GM19455 (cell line): Measurements from ENCODE around the gene MEGF6.
"Not testable (repeated sequence)": the region's sequence is repeated elsewhere in the genome, so short reads cannot be mapped to it uniquely, and the experiment has no call there.

Source experiments
- ATAC-seq: cut with Tn5 transposase; IDR thresholded peaks from one replicate; pipeline ENCODE4 v1.9.1; 2021; ENCODE audit not compliant: unreplicated experiment

MEGF6 gene

DNA sequence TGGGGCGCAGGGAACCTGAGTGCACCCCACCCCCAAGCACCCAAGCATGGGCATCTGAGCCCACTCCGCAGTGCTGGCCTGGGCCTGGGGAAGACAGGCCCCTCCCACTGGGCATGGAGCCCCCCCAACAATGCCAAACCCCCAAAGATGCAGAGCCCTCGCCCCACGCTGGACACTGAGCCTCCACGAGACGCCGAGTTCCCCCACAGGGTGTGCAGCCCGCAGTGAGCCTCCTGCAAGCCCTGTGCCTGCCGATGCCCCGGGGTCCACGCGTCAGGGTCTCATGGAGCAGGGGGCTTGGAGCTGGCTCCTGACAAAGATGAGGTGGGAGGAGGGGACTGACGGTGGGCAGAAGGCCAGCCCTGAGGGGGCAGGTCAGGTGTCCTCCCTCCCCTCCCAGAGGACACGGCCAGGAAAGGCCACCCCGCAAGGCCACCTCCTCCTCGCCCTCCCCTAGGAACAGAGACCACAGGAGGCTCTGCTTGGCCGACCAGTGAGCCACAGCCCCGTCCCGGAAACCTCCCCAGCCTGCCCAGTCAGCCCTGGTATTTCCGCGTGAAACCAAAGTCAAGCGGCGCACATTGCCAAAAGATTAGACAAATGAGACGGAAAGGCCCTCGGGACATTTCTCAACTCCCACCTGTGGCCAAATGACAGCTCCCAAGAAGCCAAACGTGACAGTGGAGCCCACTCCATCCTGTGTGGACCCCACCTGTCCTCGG, 33.4 kb downstream of the MEGF6 start:
- no peak for ATAC-seq

DNA sequence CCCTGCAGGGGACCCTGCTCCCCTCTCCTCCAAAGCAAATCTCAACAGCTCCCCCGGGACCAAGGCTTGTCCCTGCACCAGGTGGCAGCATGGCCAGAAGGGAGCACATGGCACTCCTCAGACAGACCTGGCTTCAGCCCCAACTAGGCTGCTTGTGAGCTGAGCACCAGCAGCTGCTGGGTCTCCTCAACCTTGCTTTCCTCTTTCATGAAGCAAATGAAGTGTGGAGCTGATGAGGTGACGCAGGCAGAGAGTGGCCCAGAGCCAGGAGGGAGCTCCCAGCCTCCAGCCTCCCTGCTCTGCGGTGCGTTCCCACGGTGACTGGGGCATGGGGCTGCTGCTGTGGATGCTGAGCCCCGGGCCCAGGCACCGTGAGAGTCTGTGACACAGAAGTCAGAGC, 34.0 kb downstream of the MEGF6 start:
- no peak for ATAC-seq

DNA sequence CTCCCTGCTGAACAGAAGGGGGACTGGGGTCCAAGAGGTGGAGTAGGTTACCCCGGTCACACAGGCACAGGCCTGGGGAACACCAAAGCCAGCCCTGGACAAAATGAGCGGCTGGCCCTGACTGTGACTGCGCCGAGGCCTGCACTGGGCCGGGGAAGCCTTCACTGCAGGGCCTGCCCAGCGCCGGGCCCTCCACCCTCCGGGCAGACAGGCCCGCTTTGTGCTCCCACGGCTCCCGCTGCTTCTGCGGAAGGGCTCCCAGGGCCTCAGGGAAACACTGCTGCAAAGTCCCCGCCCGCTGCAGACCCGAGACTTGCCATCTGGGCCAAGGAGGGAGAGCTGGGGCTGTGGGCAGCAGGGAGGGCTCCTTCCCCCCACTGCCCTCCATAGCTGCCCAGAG, 35.3 kb downstream of the MEGF6 start:
- no peak for ATAC-seq

DNA sequence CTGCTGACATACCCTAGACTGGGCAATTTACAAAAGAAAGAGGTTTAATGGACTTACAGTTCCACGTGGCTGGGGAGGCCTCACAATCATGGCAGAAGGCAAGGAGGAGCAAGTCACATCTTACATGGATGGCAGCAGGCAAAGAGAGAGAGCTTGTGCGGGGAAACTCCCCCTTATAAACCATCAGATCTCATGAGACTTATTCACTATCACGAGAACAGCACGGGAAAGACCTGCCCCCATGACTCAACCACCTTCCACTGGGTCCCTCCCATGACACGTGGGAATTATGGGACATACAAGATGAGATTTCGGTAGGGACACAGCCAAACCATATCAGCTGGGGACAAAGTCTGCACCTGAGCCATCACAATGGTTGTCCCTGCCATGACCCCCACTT, 35.8 kb downstream of the MEGF6 start:
- ATAC-seq: not testable (repeated sequence)

DNA sequence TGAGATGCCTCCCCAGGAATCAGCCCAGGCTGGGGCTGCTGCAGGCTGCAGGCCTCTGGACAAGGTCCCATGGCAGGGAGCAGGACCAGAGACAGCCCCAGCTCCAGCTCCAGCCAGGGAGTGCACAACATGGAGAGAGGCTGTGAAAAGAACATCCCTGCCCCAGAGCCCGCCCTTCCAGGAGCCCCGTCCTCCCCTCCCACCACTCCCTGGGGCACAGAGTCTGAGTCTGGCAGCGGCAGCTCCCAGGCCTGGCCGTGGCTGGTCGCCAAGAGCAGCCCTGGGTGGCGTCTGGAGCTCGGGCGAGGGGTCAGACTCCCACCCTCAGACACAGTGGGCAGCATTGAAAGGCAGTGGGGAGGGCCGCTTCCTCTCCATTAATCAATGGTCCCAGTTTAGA, 37.8 kb downstream of the MEGF6 start:
- no peak for ATAC-seq

DNA sequence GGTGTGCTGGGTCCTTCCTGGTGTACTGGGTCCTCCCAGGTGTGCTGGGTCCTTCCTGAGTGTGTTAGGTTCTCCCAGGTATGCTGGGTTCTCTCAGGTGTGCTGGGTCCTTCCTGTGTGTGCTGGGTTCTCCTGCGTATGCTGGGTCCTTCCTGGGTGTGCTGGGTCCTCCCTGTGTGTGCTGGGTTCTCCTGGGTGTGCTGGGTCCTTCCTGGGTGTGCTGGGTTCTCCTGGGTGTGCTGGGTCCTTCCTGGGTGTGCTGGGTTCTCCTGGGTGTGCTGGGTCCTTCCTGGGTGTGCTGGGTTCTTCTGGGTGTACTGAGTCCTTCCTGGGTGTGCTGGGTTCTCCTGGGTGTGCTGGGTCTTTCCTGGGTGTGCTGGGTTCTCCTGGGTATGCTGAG, 38.7 kb downstream of the MEGF6 start:
- not testable (repeated sequence) for ATAC-seq

DNA sequence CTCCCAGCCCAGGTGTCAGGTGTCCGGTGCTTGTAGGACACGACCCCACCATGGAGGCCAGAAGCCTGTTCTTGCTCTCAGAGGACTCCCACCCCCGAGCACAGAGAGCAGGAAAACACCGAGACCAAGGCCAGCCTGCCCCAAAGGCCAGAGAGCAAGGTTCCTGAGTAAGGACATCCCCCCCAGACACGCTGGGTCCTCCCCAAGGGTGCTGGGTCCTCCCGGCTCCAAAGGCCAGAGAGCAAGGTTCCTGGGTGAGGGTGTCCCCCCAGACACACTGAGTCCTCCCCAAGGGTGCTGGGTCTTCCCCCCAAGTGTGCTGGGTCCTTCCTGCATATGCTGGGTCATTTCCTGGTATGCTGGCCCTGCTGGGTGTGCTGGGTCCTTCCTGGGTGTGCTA, 40.0 kb downstream of the MEGF6 start:
- ATAC-seq: no peak

DNA sequence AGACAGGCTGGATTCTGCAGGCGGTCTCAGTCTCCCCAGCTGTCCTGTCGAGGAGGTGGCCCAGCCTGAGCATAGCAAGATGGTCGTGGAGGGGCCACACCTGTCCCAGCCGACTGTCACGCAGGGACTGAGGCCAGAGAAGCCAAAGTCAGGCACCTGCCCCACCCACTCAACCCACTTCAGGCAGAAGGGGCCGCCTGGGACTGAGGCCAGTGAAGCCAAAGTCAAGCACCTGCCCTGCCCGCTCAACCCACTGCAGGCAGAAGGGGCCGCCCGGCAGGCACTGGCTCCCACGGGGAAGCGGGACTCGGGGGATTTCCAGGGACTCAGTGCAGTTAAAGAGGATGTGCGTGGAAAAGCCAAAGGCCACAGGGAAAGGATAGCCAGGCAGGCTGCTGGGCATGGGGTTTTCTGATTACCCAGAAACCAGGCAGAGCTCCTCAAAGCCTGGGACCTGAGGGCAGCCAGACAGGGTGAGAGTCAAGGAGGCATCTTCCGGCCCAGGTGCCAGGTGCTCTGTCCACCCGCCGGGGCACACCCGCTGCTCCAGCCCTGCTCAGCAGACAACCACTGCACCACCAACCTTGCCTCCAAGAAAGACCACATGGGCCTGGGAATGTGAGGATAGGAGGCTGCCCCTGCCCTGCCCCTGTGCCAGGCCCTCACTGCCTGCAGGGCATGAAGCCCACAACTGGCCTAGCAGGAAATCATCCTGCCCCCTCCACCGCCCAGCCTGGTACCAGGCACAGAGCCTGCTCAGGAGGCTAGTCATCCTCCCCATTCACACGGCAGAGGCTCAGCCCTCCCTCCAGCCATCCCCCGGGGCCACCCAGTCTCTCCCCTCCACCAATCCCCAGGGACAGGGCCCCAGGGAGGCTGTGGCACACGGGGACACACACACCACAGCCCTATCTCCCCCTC, 41.0 kb downstream of the MEGF6 start:
- ATAC-seq: no peak

DNA sequence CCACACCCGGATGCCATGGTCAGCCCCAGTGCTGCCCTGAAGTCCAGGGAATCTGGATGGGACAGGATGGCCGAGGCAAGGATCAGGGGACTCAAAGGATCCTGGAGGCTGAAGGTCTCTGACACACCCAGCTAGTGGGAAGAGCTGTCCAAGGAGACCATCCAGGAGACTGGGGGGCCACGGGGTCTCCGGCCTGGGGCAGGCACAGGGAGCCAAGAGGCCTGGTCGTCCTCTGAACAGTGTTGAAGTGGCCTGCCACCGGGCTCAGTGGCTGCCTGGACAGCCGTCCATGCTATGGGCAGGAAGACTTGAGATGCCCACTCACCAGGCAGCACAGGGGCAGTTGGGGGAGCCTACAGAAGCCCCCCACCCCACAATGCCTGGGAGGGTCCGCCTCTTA, 41.9 kb downstream of the MEGF6 start:
- no peak for ATAC-seq

DNA sequence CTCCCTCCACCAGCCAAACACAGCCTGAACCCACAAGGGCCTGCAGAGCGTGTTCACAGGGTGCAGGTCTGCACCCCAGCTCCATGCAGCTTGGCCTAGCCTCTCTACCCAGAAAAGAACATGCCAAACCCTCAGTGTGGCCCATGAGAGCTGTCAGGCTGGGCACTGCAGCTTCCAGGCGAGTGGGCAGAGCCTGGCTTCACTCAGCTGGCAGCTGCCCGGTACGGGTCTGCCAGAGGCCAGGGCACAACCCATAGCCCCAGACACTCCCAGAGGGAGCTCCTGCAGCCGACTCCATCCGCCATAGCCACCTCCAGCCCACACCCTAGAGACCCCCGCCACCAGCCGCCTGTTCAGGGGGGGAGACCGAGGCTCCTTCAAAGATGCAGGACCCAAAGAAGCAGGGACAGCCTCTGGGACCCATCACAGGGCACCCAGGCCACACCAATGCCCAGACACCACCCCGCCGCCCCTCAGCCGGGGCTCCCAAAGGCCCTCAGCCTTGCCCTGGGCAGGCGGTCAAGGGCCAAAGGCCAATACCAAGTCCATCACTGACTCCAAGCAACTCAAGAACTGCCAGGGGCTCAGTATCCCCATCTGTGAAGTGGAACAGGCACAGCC, 42.4 kb downstream of the MEGF6 start:
- ATAC-seq: no peak

DNA sequence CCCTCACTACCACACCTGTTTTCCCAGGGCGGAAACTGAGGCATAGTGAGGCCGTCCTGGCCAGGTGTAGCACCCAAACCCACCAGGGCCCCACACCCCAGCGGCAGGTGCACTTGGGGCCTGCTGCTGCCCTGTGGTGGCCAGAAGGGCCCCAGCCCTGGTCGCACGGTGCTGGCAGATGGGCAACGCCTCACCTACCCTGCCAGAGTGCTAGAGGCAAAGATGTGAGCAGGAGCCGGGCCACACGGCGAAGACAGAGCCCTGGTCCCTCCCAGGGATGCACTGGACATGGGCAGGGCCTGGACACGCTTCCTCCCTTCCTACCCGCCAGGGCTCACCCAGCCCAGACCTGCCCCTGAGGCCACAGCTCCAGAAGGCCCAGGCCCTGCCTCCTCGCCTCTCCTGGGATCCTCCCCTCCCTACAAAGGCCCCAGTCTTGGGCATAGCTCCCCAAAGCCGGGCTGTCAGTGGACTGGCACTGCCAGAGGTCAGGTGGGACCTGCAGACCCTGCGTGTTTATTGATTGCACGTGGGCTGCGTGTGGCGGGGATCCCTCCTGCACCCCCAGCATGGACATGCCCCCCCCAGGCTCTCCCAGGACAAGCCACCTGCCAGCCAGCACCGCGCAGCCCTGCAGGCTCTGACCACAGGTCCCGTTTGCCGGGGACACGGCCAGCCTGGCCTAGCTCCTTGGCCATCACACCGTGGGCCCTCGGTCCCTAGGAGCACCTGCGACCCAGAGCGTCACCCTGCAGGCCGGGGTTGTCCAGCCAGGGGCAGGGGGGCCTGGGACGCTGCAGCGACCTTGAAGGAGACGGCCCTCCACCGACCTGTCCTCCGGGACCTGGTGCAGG, 44.1 kb downstream of the MEGF6 start:
- no peak for ATAC-seq

DNA sequence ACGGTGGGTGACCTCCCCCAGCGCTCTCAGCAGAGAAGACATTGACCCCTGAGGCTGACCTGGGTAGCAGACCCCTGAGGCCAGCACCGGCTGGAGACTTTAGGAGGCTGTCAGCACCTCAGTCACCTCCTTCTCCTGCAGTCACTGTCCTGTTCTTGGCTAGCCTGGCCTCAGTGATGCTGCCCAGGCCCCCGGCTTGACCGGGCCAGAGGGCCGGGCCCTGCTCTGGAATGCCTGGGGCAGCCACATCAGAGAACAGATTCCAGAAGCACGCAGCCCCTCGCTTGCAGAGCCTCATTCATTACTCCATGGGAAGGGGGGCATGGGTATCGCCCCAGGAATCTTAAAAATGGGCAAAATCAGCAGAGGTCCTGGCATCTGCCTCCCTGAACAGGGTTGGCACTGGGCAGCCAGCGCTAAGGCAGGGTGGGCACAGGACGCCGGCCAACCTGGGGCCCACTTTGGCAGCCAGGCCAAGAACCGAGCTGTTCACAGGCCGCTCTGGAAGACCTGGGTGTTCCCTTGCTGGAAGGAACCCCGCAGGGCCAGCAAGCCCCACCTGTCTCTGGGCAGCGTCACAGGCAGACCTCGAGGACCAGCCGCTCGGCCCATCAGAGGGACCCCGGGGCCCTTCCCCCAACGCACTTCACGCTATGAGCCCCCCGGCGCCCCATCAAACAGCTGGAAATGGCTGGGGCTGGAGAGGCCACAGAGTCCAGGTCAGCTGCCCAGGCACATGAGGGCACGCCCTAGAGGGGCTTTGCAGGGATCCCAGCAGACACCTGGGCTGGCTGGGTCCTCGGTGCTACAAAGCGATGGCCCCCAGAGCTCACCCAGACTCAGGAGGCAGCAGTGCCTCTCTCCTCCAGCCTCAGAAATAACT, 45.1 kb downstream of the MEGF6 start:
- ATAC-seq: no peak

DNA sequence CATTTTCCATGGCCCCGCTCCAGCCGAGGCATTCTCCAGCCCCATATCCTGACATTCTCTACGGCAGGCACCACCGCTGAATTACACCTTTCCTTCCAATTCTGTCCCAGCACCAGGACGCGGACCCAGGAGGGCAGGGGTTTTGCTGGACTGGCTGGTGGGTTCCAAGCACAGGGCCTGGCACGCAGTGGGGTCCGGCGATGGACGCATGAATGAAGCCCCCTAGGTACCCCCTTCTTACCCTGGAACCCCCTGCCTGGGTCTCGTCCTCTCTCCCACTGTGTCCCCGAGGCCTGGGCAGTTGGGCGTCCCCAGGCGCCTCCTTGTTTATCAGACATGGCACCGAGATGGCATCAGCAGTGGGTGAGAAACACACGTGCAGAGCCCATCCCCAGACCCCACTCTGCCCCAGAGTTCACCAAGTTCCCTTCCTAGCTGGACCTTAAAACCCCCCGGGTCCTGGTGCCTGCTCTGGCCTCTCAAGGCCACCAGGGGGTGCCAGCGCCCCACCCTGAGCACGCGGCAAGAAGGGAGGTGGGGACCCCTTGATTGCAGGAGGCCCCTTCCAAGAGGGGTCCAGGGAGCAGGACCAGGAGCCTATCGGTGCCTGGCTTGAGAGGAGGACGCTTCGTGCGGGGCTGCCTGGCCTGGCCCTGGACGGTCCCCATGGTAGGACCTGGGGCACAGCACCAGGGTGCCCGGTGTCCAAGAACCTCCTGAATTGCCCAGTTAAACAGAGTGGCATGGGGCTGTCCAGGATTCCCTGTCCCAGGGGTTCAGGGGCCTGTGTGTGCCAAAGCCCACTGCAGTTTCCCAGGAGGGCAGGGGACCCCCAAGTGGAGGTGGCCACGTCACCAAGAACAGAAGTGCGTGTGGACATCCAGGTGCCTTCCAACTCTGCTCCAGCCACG, 46.1 kb downstream of the MEGF6 start:
- no peak for ATAC-seq

DNA sequence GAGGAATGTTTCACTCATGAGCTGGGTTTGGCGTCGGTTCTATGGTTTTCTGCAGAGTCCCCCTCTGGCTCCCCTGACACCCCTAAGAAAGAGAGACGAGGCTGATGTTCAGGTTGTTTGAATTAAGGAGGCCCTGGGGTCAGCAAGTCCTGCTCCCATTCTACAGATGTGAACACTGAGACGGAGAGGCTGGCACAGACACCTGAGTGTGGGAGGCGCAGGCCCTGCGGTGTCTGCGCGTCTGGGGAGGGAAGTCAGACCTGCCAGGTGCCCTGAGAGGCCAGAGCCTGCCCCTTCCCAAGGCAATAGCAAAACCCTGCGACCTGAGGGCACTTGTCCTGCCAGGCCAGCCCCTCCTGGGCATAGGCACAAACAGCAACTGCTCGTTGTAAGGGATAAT, 47.7 kb downstream of the MEGF6 start:
- ATAC-seq: no peak

DNA sequence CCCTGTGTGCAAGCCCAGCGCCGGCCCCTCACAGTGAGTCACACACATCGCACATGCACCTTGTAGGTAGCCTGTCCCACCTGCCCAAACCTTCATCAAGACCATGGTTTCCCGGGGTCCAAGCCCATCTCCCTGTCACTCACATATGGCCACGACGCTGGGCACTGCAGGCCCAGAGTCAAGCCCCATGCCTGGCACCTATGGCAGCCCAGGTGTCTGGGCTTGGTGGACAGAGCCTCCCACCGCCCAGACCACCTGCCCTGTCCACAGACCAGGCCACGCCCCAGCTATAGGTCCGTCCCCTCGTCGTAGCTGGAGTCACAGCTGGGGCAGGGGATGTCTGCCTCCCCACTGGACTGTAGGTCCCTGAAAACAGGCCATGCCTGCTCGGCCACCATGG, 48.2 kb downstream of the MEGF6 start:
- no peak for ATAC-seq

DNA sequence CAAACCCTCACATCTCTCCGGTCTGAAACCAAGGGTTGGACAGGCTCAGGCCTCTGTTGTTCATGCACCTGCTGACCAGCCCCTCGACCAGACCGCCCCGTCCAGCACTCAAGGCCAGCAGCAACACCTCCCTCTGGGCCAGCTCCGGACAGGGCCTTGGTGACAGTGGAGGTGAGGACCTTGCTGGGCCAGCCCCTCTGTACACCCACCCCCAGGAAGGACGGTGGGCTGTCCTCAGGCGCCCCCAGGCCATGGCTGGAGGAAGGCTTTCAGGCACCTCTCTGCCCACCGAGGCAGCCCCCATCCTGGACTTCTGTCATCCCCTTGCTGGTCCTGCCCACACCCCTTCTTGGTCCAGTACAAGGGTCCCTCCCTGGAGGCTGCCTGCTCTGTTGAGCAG, 48.6 kb downstream of the MEGF6 start:
- ATAC-seq: no peak

DNA sequence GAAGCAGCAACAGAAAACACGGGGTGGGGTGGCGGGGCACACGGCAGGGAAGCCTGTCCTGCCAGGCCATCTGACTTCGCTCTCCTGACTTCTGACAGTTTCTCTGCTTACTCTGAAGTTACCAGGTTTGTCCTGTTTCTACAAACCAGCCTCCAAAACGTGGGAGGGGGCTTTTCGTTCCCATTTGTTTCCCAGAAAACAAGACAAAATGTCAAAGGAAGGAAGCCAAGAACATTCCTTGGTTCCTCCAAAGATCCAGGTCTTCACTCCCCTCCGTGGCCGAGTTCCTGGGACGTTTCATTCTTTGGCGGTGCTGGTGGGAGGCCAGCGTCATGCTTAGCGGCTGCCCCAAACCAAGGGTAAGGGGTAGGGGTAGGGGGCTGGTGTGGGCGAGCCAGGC, 49.6 kb downstream of the MEGF6 start:
- no peak for ATAC-seq

DNA sequence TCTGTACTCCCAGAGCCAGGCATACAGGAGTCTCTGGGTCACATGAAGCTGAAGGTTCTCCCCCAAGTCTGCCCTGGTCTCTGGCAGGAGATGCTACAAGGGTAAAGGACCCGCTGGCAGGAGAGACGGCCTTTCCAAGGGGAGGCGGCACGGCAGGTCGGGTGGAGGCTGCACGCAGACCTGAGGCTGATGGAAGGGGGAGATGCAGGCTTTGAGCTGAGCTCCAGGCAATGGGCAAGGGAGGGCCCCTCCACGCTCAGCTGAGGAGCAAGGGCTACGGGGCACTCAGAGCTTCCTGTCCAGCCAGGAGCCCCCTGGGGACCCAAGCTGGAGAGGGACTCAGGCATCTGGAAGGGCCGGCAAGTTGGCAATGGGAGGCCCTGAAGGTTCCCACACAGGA, 50.3 kb downstream of the MEGF6 start:
- no peak for ATAC-seq

DNA sequence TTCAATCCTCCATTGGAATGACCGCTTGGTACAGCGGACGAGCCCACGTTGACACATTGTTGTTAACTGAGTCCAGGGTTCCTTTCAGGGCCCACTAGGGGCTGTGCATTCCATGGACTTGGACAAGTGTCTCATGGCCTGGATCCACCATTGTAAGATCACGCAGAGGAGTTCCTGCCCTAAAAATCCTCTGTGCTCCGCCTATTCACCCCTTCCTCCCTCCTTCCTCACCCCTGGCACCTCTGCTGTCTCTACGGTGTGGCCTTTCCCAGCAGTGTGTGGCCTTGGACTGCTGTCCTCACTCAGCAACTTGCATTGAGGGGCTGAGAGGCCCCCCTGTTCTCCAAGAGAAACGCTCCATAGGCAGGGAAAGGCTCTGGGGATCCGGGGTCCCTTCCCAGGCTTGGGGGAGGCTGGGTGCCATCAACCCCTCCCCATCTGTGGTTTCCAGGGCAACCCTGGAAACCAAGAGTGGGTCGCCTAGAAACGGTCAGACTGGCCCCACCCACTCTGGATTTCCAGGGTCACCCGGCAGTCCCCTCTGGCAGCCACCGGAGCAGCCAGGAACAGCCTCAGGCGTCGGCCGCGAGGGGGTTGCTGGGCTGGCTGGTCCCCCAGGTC, 50.9 kb downstream of the MEGF6 start:
- ATAC-seq: no peak
